B cell (primary cell): ENCODE measurements around the gene JAK1. TPM values are rescaled to one million over a fixed set of nuclear protein-coding genes. Genes with fewer than 3 reads are reported as not detected.
A peak's percentile ranks its signal among the peaks of the same experiment; 100 is the strongest.

ENCODE experiments used
- ATAC-seq: fragments of 200-7000 bp; cut with Tn5 transposase; one replicate; pipeline ENCODE4 v1.10.0; 2021; ENCODE audit warnings: low read depth, mild to moderate bottlenecking, moderate number of reproducible peaks, moderate library complexity
- CTCF ChIA-PET: fragments of 350-600 bp; sonication (Branson Sonifier 250); formaldehyde crosslinking; loops from one replicate; lab custom pipeline; 2021; ENCODE audit warnings: antibody characterized with exemption, inconsistent platforms; lab: Charles Lee
- POLR2A ChIA-PET: fragments of 350-600 bp; sonication (Branson Sonifier 250); formaldehyde crosslinking; loops from one replicate; lab custom pipeline; 2021; ENCODE audit warnings: antibody characterized with exemption; lab: Charles Lee
- DNase-seq: peaks from one replicate; pipeline ENCODE4 v3.0.0; 2013
- H2AFZ ChIP-seq: 2 replicates; pipeline ENCODE4 v1.6.1; 2012; ENCODE audit warnings: mild to moderate bottlenecking, low read depth, low read length; ENCODE audit not compliant: insufficient read depth, poor library complexity, severe bottlenecking
- H3K27ac ChIP-seq, 2 donors: 1 replicate in 1 of 2; 2 replicates in 1 of 2; pipeline ENCODE4 v1.5.1; 2012 to 2013; ENCODE audit warnings: low read length in 2 of 2, mild to moderate bottlenecking in 2 of 2, moderate library complexity in 1 of 2
- H3K27me3 ChIP-seq, 4 experiments: fragments of 200-600 bp in 1 of 4; sonication (generic) in 1 of 4; replicated peaks in 1 of 4; 1 replicate in 2 of 4; 2 replicates in 2 of 4; pipeline versions ENCODE4 v1.6.1 to v1.7.0; 2013 to 2016; ENCODE audit warnings: low read length in 3 of 4, mild to moderate bottlenecking in 2 of 4, mixed read lengths in 1 of 4, moderate library complexity in 1 of 4; ENCODE audit not compliant: insufficient read depth in 4 of 4, control insufficient read depth in 3 of 4; ENCODE audit errors: control extremely low read depth in 1 of 4
- H3K36me3 ChIP-seq, 2 experiments: replicated peaks in 1 of 2; 1 replicate in 1 of 2; 2 replicates in 1 of 2; pipeline versions ENCODE4 v1.6.1 to v1.7.1; 2013; ENCODE audit warnings: low read length in 1 of 2; ENCODE audit not compliant: insufficient read depth in 2 of 2, control insufficient read depth in 1 of 2; ENCODE audit errors: control extremely low read depth in 1 of 2, extremely low read depth in 1 of 2
- H3K4me1 ChIP-seq, 2 donors: fragments of 200-600 bp in 1 of 2; sonication (generic) in 1 of 2; 1 replicate in 1 of 2; 2 replicates in 1 of 2; pipeline versions ENCODE4 v1.5.1 to v1.6.1; 2013 to 2017; ENCODE audit warnings: low read length in 2 of 2; ENCODE audit not compliant: control insufficient read depth in 2 of 2, insufficient read depth in 2 of 2
- H3K4me2 ChIP-seq: replicated peaks from 2 replicates; pipeline ENCODE3; 2012; ENCODE audit warnings: mild to moderate bottlenecking, low read depth, low read length; ENCODE audit not compliant: poor library complexity, severe bottlenecking
- H3K4me3 ChIP-seq, 5 experiments: fragments of 200-600 bp in 1 of 5; sonication (generic) in 1 of 5; 1 replicate in 3 of 5; 2 replicates in 2 of 5; pipeline versions ENCODE4 v1.5.1 to v1.7.0; 2011 to 2016; ENCODE audit warnings: low read length in 4 of 5, mild to moderate bottlenecking in 4 of 5, low read depth in 2 of 5, control low read depth in 1 of 5, moderate library complexity in 1 of 5; ENCODE audit not compliant: insufficient read depth in 1 of 5; ENCODE audit errors: control extremely low read depth in 1 of 5, extremely low read depth in 1 of 5
- H3K79me2 ChIP-seq: fragments of 200-600 bp; sonication (generic); one replicate; pipeline ENCODE4 v1.6.0; 2016; ENCODE audit warnings: low read length; ENCODE audit not compliant: control insufficient read depth, insufficient read depth
- H3K9ac ChIP-seq: fragments of 200-600 bp; sonication (generic); 2 replicates; pipeline ENCODE4 v1.6.1; 2017; ENCODE audit warnings: mild to moderate bottlenecking, low read length, moderate library complexity
- H3K9me3 ChIP-seq, 3 donors: one replicate each; pipeline versions ENCODE4 v1.6.1 to v1.7.1; 2013; ENCODE audit warnings: low read length in 2 of 3; ENCODE audit not compliant: control insufficient read depth in 2 of 3, insufficient read depth in 1 of 3; ENCODE audit errors: control extremely low read depth in 1 of 3
- H4K20me1 ChIP-seq: 2 replicates; pipeline ENCODE4 v1.6.0; 2012; ENCODE audit warnings: mild to moderate bottlenecking, low read length; ENCODE audit not compliant: insufficient read depth, control insufficient read depth, poor library complexity, severe bottlenecking
- H3K27ac Mint-ChIP-seq: one replicate; pipeline ENCODE4 v1.8.0; 2021; ENCODE audit warnings: mixed read lengths
- H3K27me3 Mint-ChIP-seq: one replicate; pipeline ENCODE4 v1.8.0; 2021; ENCODE audit warnings: mixed read lengths
- H3K4me1 Mint-ChIP-seq: one replicate; pipeline ENCODE4 v1.8.0; 2021; ENCODE audit warnings: mixed read lengths
- H3K4me3 Mint-ChIP-seq: one replicate; pipeline ENCODE4 v1.8.0; 2021; ENCODE audit warnings: mixed read lengths
- H3K9me3 Mint-ChIP-seq: one replicate; pipeline ENCODE4 v1.8.0; 2022; ENCODE audit warnings: mixed read lengths; ENCODE audit not compliant: insufficient read depth
- EZH2 ChIP-seq: IDR thresholded peaks from 2 replicates; pipeline ENCODE4 v1.6.1; 2012; ENCODE audit warnings: borderline replicate concordance, low read depth, mild to moderate bottlenecking, moderate library complexity, low read length; ENCODE audit not compliant: insufficient read depth, poor library complexity, severe bottlenecking
- WGBS: methylation state at CpG from one replicate; pipeline ENCODE4 v1.1.5; 2013; ENCODE audit warnings: missing lambda C conversion rate; ENCODE audit not compliant: insufficient coverage; 5-methylcytosine and 5-hydroxymethylcytosine counted together
- intact Hi-C: fragments of 100-400 bp; cut with micrococcal nuclease; formaldehyde crosslinking; loops from one replicate; pipeline ENCODE4 v1.10.0; 2022
- polyA plus RNA-seq: library from polyadenylated mRNA; depleted of rRNA; stranded (reverse); fragments of >200 nt; gene quantifications from 2 replicates; pipeline ENCODE4 v1.2.3, GENCODE V29; 2012
- total RNA-seq, 2 donors: library from RNA; stranded (reverse); fragments of 120-200 nt in 1 of 2; gene quantifications; 1 replicate in 1 of 2; 2 replicates in 1 of 2; pipeline versions ENCODE4 v1.2.3 to v1.2.4, GENCODE V29; 2013 to 2022
- TF ChIP-seq, protein P1 (sequence below): fragments of 200-600 bp; IDR thresholded peaks from one replicate; pipeline ENCODE4 v1.8.0; 2022; ENCODE audit warnings: antibody characterized with exemption, mild to moderate bottlenecking

Gene JAK1
- total and polyA plus RNA-seq, 2 donors (not counting 1 experiment from before 2014, with no cell fraction given): 99.0 to 244 TPM

DNA sequence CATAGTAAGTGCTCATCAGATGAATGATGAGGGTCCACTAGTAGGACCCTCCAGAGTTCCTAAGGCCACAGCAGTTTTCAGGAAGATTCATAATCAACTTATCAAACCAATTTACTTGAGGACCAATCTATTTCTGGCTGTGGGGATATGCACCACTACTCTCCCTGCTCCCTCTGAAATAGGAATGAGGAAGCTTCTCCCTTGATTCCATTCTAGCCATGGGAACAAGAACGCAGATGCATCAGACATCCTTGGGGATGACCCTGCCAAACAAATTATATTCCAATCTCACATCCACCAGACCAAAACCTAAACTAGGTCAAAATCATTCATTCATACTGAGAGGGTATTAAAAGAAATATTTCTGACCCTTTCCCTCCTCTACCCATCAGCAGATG is 31.5 kb downstream of the JAK1 start:
- H3K27ac Mint-ChIP-seq: no peak overlapping the region
- Histone ChIP-seq H3K36me3 (peaks cover 0 to 6% of the 10 kb centered on the region in 2 experiments), H3K79me2 (peaks cover 96% of the 10 kb centered on the region), H3K27me3 (no peaks in the 10 kb centered on the region), H3K9me3 (no peaks in the 10 kb centered on the region), H3K9ac (no peak overlapping the region), H3K4me1 (peaks cover 53 to 65% of the 10 kb centered on the region in 2 donors), H4K20me1 (peaks cover 92% of the 10 kb centered on the region), H3K4me3 (no peak overlapping the region), H2AFZ (no peak overlapping the region), H3K4me2 (peak overlapping the region; percentile 67), H3K27ac (no peak overlapping the region)
- peak overlapping the region; percentile 33 for H3K4me3 Mint-ChIP-seq
- ChIA-PET CTCF (no interaction called here), POLR2A (no interaction called here)
- ATAC-seq (no peak), DNase-seq (no peak)
- peaks cover 80% of the 10 kb centered on the region for H3K4me1 Mint-ChIP-seq
- intact Hi-C loops: no loop called here
- no peaks in the 10 kb centered on the region for H3K27me3 Mint-ChIP-seq
- no peaks in the 10 kb centered on the region for H3K9me3 Mint-ChIP-seq
- no CpG with 5 or more reads among the region's 1 CpG for WGBS
- TF ChIP-seq, protein P1, sequence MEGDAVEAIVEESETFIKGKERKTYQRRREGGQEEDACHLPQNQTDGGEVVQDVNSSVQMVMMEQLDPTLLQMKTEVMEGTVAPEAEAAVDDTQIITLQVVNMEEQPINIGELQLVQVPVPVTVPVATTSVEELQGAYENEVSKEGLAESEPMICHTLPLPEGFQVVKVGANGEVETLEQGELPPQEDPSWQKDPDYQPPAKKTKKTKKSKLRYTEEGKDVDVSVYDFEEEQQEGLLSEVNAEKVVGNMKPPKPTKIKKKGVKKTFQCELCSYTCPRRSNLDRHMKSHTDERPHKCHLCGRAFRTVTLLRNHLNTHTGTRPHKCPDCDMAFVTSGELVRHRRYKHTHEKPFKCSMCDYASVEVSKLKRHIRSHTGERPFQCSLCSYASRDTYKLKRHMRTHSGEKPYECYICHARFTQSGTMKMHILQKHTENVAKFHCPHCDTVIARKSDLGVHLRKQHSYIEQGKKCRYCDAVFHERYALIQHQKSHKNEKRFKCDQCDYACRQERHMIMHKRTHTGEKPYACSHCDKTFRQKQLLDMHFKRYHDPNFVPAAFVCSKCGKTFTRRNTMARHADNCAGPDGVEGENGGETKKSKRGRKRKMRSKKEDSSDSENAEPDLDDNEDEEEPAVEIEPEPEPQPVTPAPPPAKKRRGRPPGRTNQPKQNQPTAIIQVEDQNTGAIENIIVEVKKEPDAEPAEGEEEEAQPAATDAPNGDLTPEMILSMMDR: no peak
- no peak for TF ChIP-seq EZH2

DNA sequence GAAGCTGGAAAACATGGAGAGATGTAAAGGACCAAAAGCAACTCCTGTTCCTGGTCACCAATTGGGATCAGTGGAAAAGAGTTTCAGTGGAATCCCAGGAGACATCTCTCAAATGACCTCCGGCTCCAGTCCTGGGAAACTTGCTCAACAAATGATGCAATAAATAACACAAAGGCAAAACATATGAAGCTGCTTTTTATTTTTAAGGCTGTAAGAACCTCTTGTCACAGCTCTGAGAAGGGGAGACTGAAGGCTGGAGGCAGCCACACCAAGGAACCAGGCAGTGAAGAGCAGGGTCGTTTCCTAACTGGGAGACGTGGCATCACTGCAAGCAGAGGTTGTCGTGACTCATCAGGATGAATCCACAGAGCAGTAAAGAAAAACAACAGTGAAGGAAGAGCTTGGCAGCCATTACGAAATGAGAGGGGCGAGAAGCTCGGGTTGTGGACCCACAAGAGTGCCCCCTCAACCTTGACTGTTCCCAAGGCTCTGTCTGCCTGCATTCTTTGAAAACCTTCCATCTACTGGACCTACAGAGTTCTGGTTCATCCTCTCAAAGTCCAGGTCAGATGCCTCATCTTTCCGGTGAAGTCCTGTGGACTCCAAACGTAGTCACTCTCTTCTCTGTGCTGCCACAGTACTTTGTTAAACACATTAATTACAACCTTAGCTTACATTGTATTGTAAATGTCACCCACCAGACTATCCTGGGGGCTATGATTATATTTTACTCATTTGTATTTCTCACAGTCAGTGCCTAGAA is 32.1 kb downstream of the JAK1 start:
- peak overlapping the region; percentile 51 for H3K4me3 Mint-ChIP-seq
- H3K9me3 Mint-ChIP-seq: no peaks in the 10 kb centered on the region
- no peaks in the 10 kb centered on the region for H3K27me3 ChIP-seq
- H3K79me2 ChIP-seq: peaks cover 96% of the 10 kb centered on the region
- no peak overlapping the region for H2AFZ ChIP-seq
- peak overlapping the region; percentile 38 for H3K27ac Mint-ChIP-seq
- intact Hi-C loops: no loop called here
- H3K4me1 ChIP-seq: peaks cover 51 to 62% of the 10 kb centered on the region in 2 donors
- ATAC-seq (no peak), DNase-seq (no peak)
- peak overlapping the region; percentile 36 for H3K9ac ChIP-seq
- H3K4me1 Mint-ChIP-seq: peaks cover 82% of the 10 kb centered on the region
- ChIA-PET POLR2A (no interaction called here), CTCF (no interaction called here)
- H3K9me3 ChIP-seq: no peaks in the 10 kb centered on the region
- TF ChIP-seq, protein P1: no peak
- no peak for TF ChIP-seq EZH2
- H3K36me3 ChIP-seq: peaks cover 0 to 6% of the 10 kb centered on the region in 2 experiments
- H3K27ac ChIP-seq: peak overlapping the region; percentile 1 to 57
- peaks cover 92% of the 10 kb centered on the region for H4K20me1 ChIP-seq
- 80% methylated on average over 6 of the region's 9 CpGs for WGBS
- H3K4me2 ChIP-seq: peak overlapping the region; percentile 67
- H3K27me3 Mint-ChIP-seq: no peaks in the 10 kb centered on the region
- H3K4me3 ChIP-seq: no peak overlapping the region
